Measurements from ENCODE around the gene DFFB. TPM values are rescaled to one million over a fixed set of nuclear protein-coding genes. Genes with fewer than 3 reads are reported as not detected.
A peak's percentile ranks its signal among the peaks of the same experiment; 100 is the strongest.

Gene DFFB
- total and polyA plus RNA-seq, 2 of the 4 experiments (the other 2 are of a cell fraction) = 6.5 to 7.3 TPM

DNA sequence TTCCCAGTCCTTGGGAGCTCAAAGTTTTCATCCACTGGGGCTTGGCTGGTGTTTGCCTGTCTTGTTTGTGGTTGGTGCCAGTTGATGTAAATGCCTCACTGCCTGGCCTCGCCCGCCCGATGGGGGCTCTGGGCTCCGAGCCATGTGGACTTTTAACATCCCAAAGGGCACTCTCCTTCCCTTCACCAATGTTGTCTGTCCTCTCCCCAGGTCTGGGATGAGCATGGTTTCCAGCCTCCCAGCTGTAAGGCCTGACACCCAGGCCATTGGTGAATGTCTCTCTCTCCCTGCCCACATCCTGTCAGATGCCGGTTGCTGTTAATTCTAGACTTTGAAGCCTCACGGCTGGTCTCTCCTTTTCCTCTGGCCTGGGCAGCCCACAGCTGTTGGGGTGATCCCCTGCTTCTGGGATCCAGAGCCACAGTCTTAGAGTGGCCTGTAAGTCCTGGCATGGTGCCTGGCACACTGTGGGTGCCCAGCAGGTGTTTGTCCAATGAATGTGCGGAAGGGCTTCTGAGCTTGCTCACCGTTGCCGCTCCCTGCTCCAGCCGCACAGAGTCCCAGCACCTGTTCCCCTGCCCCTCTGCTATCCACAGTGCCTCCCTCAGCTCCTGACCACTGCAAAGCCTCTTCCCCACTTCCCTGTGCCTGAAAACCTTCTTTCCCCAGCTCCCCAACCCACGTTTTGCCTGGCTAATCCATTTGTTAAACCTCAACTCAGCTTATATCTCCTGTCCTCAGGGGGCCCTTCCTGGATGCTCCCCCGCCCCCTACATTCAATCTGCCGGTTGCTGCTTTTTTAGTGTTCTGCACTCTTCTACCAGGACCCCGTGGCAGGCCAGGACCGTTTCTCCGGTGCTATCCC lies 46.1 kb downstream of the DFFB start:
- Histone ChIP-seq H2BK120ac (ENCODE audit: low read depth, low read length) (no peak overlapping the region), H3K4me2 (ENCODE audit: low read depth, low read length) (no peak overlapping the region), H3K14ac (replicated peaks; ENCODE audit: low read depth, low read length) (no peak overlapping the region), H3K9me1 (ENCODE audit: insufficient read depth, low read length) (no peaks in the 10 kb centered on the region; the same call in 1 of the 2 replicates), H3K9me3 (ENCODE audit: control insufficient read depth, insufficient read depth, low read length) (no peaks in the 10 kb centered on the region), H2BK15ac (ENCODE audit: low read depth, low read length) (no peak overlapping the region), H3K4me3 (ENCODE audit: insufficient read depth, low read depth, low read length) (no peak overlapping the region), H3K79me1 (ENCODE audit: low read depth in 1 of 2, low read length in 2 of 2) (peaks cover 0 to 8% of the 10 kb centered on the region in 2 experiments; a peak in 1 of 4 replicates), H3K36me3 (ENCODE audit: control insufficient read depth, insufficient read depth, low read length) (no peaks in the 10 kb centered on the region), H3K18ac (ENCODE audit: low read depth, low read length) (no peak overlapping the region), H3K23ac (ENCODE audit: low read depth, low read length) (no peak overlapping the region), H3K27me3 (ENCODE audit: control insufficient read depth, insufficient read depth, low read length) (no peaks in the 10 kb centered on the region), H2BK20ac (ENCODE audit: low read depth, low read length) (no peak overlapping the region), H3K4me1 (ENCODE audit: control insufficient read depth, insufficient read depth, low read length) (no peaks in the 10 kb centered on the region), H4K91ac (ENCODE audit: insufficient read depth, low read depth, low read length) (no peak overlapping the region), H4K20me1 (ENCODE audit: insufficient read depth, low read length) (no peaks in the 10 kb centered on the region), H3K9ac (ENCODE audit: low read depth, low read length) (no peak overlapping the region), H3K56ac (ENCODE audit: extremely low read depth, insufficient read depth, low read length) (no peak overlapping the region), H3K27ac (ENCODE audit: insufficient read depth, low read length) (no peak overlapping the region), H4K8ac (ENCODE audit: low read depth in 2 of 2, low read length in 2 of 2) (no peak overlapping the region), H4K5ac (ENCODE audit: low read depth, low read length) (no peak overlapping the region), H2AK5ac (ENCODE audit: low read depth, low read length) (no peak overlapping the region), H2AFZ (replicated peaks; ENCODE audit: low read length, poor library complexity) (peak overlapping the region; percentile 18), H2AK9ac (replicated peaks; ENCODE audit: low read depth, low read length, poor library complexity) (no peak overlapping the region), H2BK5ac (ENCODE audit: low read depth, low read length, poor library complexity, severe bottlenecking) (no peak overlapping the region), H3K4ac (ENCODE audit: low read depth, low read length) (no peak overlapping the region)
- dilution Hi-C loops (cut with HindIII; ENCODE audit: low sequenced_read_pairs, unreplicated experiment) = no loop called here
- ChIA-PET CTCF (interaction anchor here (1.1 kb wide), 1 partner anchor 45 kb away, joined by 4 read pairs; no protein-coding TSS in a partner anchor), POLR2A (ENCODE audit: unreplicated experiment) (no interaction called here)
- no peak for DNase-seq
- intact Hi-C loops (cut with micrococcal nuclease) = no loop called here
- WGBS, 2 experiments (ENCODE audit: extremely low coverage in 2 of 2, insufficient read length in 1 of 2) = 60% methylated on average over 5 of the region's 16 CpGs; no CpG with 5 or more reads in 1 of the 2 experiments
- TF ChIP-seq MXI1 (IDR thresholded peaks at IDR 0.05; ENCODE audit: borderline replicate concordance, low read depth, low read length) (no peak), MAZ (IDR thresholded peaks at IDR 0.05; ENCODE audit: borderline replicate concordance, low read depth, low read length) (no peak), SMC3 (IDR thresholded peaks at IDR 0.05; ENCODE audit: low read depth, low read length) (no peak), RCOR1 (IDR thresholded peaks at IDR 0.05; ENCODE audit: insufficient replicate concordance, low read length) (no peak), POLR2A (IDR thresholded peaks at IDR 0.05; ENCODE audit: low read depth, low read length) (no peak), ELK1 (IDR thresholded peaks at IDR 0.05; ENCODE audit: borderline replicate concordance, low read depth, low read length) (no peak), CHD1 (IDR thresholded peaks at IDR 0.05; ENCODE audit: low read depth, low read length) (no peak), RFX5 (IDR thresholded peaks at IDR 0.05; ENCODE audit: low read depth, low read length) (no peak), RAD21 (IDR thresholded peaks at IDR 0.05; ENCODE audit: low read length) (no peak), CTCF (conservative IDR thresholded peaks at IDR 0.05; ENCODE audit: low read depth, low read length) (no peak), MAFK (IDR thresholded peaks at IDR 0.05; ENCODE audit: low read depth, low read length) (no peak), CEBPB (IDR thresholded peaks at IDR 0.05; ENCODE audit: low read depth, low read length) (no peak), BHLHE40 (IDR thresholded peaks at IDR 0.05; ENCODE audit: low read depth, low read length) (no peak), FOS (IDR thresholded peaks at IDR 0.05; ENCODE audit: low read depth, low read length) (no peak)
- TF ChIP-seq, protein P1, sequence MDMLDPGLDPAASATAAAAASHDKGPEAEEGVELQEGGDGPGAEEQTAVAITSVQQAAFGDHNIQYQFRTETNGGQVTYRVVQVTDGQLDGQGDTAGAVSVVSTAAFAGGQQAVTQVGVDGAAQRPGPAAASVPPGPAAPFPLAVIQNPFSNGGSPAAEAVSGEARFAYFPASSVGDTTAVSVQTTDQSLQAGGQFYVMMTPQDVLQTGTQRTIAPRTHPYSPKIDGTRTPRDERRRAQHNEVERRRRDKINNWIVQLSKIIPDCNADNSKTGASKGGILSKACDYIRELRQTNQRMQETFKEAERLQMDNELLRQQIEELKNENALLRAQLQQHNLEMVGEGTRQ (IDR thresholded peaks at IDR 0.05; ENCODE audit: low read depth, low read length) = no peak
- no TSS peak for BruUV-seq (replicated peaks)
- in situ Hi-C loops (cut with MboI; ENCODE audit: low sequenced_read_pairs) = loop anchor here (25.0 kb wide), 1 partner anchor 2009 kb away; no protein-coding TSS in a partner anchor
- no peak for ATAC-seq (ENCODE audit: low read depth)
